A549 (cell line): ENCODE data around the gene CTNND2. TPM values are rescaled to one million over a fixed set of nuclear protein-coding genes. Genes with fewer than 3 reads are reported as not detected.

ENCODE experiments used
- ATAC-seq, 2 experiments: fragments of 200-7000 bp in 1 of 2; fragments of >200 bp in 1 of 2; cut with Nextera tagmentation in 1 of 2; cut with Tn5 transposase in 1 of 2; 3 replicates each; pipeline versions ENCODE4 v1.8.0 to v1.9.1; 2018 to 2020; ENCODE audit warnings: mild to moderate bottlenecking in 1 of 2, moderate library complexity in 1 of 2
- CTCF ChIA-PET: fragments of 300-600 bp; sonication (Branson Sonifier 250); formaldehyde crosslinking; extraction: SDS; loops from one replicate; lab custom pipeline; 2021; ENCODE audit warnings: antibody characterized with exemption, inconsistent platforms; lab: Yijun Ruan, JAX
- POLR2A ChIA-PET: fragments of 350-600 bp; formaldehyde crosslinking; extraction: SDS; loops from one replicate; lab custom pipeline; 2021; ENCODE audit warnings: antibody characterized with exemption, inconsistent platforms; lab: Yijun Ruan, JAX
- DNase-seq, 2 experiments: peaks; one replicate each; pipeline versions ENCODE4 v3.0.0 to v3.0.0-alpha.2; 2011 to 2016; ENCODE audit warnings: low read depth in 1 of 2, low spot score in 1 of 2
- FAIRE-seq: peaks from 2 replicates; lab custom pipeline; 2011; peaks lifted over from hg19 to GRCh38; lab: Jason Lieb, UNC
- H3K27ac ChIP-seq, 2 experiments: fragments of >200 bp; sonication (Bioruptor Twin); formaldehyde crosslinking; 3 replicates each; pipeline ENCODE4 v1.5.1; 2016 to 2017
- H3K4me1 ChIP-seq: fragments of >200 bp; sonication (Bioruptor Twin); formaldehyde crosslinking; 3 replicates; pipeline ENCODE4 v1.6.1; 2016
- H3K4me2 ChIP-seq: fragments of >200 bp; sonication (Bioruptor Twin); formaldehyde crosslinking; 3 replicates; pipeline ENCODE4 v1.6.1; 2016
- H3K4me3 ChIP-seq: fragments of >200 bp; sonication (Bioruptor Twin); formaldehyde crosslinking; 3 replicates; pipeline ENCODE4 v1.5.1; 2016
- H3K9me3 ChIP-seq: fragments of >200 bp; sonication (Bioruptor Twin); formaldehyde crosslinking; 3 replicates; pipeline ENCODE4 v1.6.1; 2016
- ATOH8 ChIP-seq: fragments of 250-450 bp; sonication (Bioruptor Pico); IDR thresholded peaks from 2 replicates; pipeline ENCODE4 v1.5.0; 2020; ENCODE audit warnings: low read depth, mild to moderate bottlenecking, moderate library complexity
- CBX2 ChIP-seq: fragments of 200-600 bp; sonication (generic); IDR thresholded peaks from 2 replicates; pipeline ENCODE4 v1.6.1; 2016; ENCODE audit warnings: low read depth, mild to moderate bottlenecking, borderline replicate concordance
- CBX8 ChIP-seq: fragments of 200-600 bp; sonication (generic); IDR thresholded peaks from 2 replicates; pipeline ENCODE4 v1.6.1; 2016
- CHD2 ChIP-seq: fragments of 150-350 bp; IDR thresholded peaks from 2 replicates; pipeline ENCODE4 v1.6.1; 2014; ENCODE audit warnings: low read length; ENCODE audit not compliant: partially characterized antibody
- CHD4 ChIP-seq: fragments of 200-600 bp; sonication (generic); IDR thresholded peaks from 2 replicates; pipeline ENCODE4 v1.6.1; 2016; ENCODE audit warnings: antibody characterized with exemption, mild to moderate bottlenecking, borderline replicate concordance
- CTCF ChIP-seq: fragments of >200 bp; sonication (Bioruptor Twin); formaldehyde crosslinking; IDR thresholded peaks from 3 replicates; pipeline ENCODE4 v1.5.1; 2016
- EHMT2 ChIP-seq: fragments of 200-600 bp; sonication (generic); IDR thresholded peaks from 2 replicates; pipeline ENCODE4 v1.6.1; 2016; ENCODE audit warnings: antibody characterized with exemption, low read depth, mild to moderate bottlenecking, moderate library complexity
- ELK1 ChIP-seq: fragments of 150-350 bp; IDR thresholded peaks from 2 replicates; pipeline ENCODE4 v1.6.1; 2014; ENCODE audit warnings: low read depth, mild to moderate bottlenecking, low read length
- EP300 ChIP-seq, 2 experiments: fragments of >200 bp; sonication (Bioruptor Twin); formaldehyde crosslinking; IDR thresholded peaks; 2 replicates in 1 of 2; 3 replicates in 1 of 2; pipeline ENCODE4 v1.6.1; 2016 to 2017
- FOSB ChIP-seq: fragments of 250-450 bp; sonication (Bioruptor Pico); IDR thresholded peaks from 2 replicates; pipeline ENCODE4 v1.5.0; 2020; ENCODE audit warnings: mild to moderate bottlenecking, moderate library complexity
- FOSL2 ChIP-seq, 2 experiments: fragments of 450-650 bp in 1 of 2; fragments of >200 bp in 1 of 2; sonication (Bioruptor Twin) in 1 of 2; formaldehyde crosslinking; IDR thresholded peaks; 2 replicates each; pipeline versions ENCODE4 v1.5.0 to v1.6.1; 2016 to 2020; ENCODE audit warnings: mild to moderate bottlenecking in 1 of 2, moderate library complexity in 1 of 2
- FOXS1 ChIP-seq: fragments of 250-450 bp; sonication (Bioruptor Pico); IDR thresholded peaks from 2 replicates; pipeline ENCODE4 v1.5.0; 2020; ENCODE audit warnings: mild to moderate bottlenecking, moderate library complexity
- HOXA7 ChIP-seq: fragments of 250-450 bp; sonication (Bioruptor Pico); IDR thresholded peaks from 2 replicates; pipeline ENCODE4 v1.5.0; 2020; ENCODE audit warnings: mild to moderate bottlenecking, moderate library complexity
- HOXB5 ChIP-seq: fragments of 250-450 bp; sonication (Bioruptor Pico); IDR thresholded peaks from 2 replicates; pipeline ENCODE4 v1.5.0; 2020; ENCODE audit warnings: mild to moderate bottlenecking, moderate library complexity
- JUN ChIP-seq, 2 experiments: fragments of >200 bp; sonication (Bioruptor Twin); formaldehyde crosslinking; IDR thresholded peaks; 2 replicates in 1 of 2; 3 replicates in 1 of 2; pipeline ENCODE4 v1.6.1; 2016 to 2017
- MAX ChIP-seq: IDR thresholded peaks from 2 replicates; pipeline ENCODE4 v1.6.1; 2012
- NPAS2 ChIP-seq: fragments of 250-450 bp; sonication (Bioruptor Pico); IDR thresholded peaks from 2 replicates; pipeline ENCODE4 v1.8.0; 2022; ENCODE audit warnings: mild to moderate bottlenecking, moderate library complexity, borderline replicate concordance
- NR3C1 ChIP-seq: fragments of >200 bp; sonication (Bioruptor Twin); formaldehyde crosslinking; IDR thresholded peaks from 3 replicates; pipeline ENCODE4 v1.6.1; 2017
- POLR2AphosphoS2 ChIP-seq: conservative IDR thresholded peaks from 2 replicates; pipeline ENCODE4 v1.6.1; 2012; ENCODE audit warnings: low read length, improper control_type of control experiment, inconsistent platforms
- RARB ChIP-seq: fragments of 250-450 bp; sonication (Bioruptor Pico); IDR thresholded peaks from 2 replicates; pipeline ENCODE4 v1.8.0; 2021; ENCODE audit warnings: mild to moderate bottlenecking, moderate library complexity
- RCOR1 ChIP-seq: fragments of 150-350 bp; IDR thresholded peaks from 2 replicates; pipeline ENCODE4 v1.6.1; 2014; ENCODE audit warnings: antibody characterized with exemption, low read length, low read depth
- RFX5 ChIP-seq: fragments of 450-650 bp; IDR thresholded peaks from 2 replicates; pipeline ENCODE4 v1.7.1; 2014; ENCODE audit warnings: antibody characterized with exemption, mild to moderate bottlenecking, moderate library complexity
- RNF2 ChIP-seq: fragments of 200-600 bp; sonication (generic); IDR thresholded peaks from 2 replicates; pipeline ENCODE4 v1.6.1; 2016; ENCODE audit warnings: low read depth, mild to moderate bottlenecking, antibody characterized with exemption, moderate library complexity, borderline replicate concordance
- SREBF2 ChIP-seq: fragments of 450-650 bp; IDR thresholded peaks from 2 replicates; pipeline ENCODE4 v1.6.1; 2014; ENCODE audit warnings: mild to moderate bottlenecking, moderate library complexity
- TFCP2L1 ChIP-seq: fragments of 250-450 bp; sonication (Bioruptor Pico); IDR thresholded peaks from 2 replicates; pipeline ENCODE4 v1.5.0; 2021; ENCODE audit warnings: mild to moderate bottlenecking
- TP53 ChIP-seq: fragments of 250-450 bp; sonication (Bioruptor Pico); IDR thresholded peaks from 2 replicates; pipeline ENCODE4 v1.5.0; 2021; ENCODE audit warnings: mild to moderate bottlenecking, moderate library complexity
- ZC3H11A ChIP-seq: fragments of 450-650 bp; IDR thresholded peaks from 2 replicates; pipeline ENCODE4 v1.6.1; 2014; ENCODE audit warnings: antibody characterized with exemption, mild to moderate bottlenecking
- ZSCAN20 ChIP-seq: fragments of 250-450 bp; sonication (Bioruptor Pico); IDR thresholded peaks from 2 replicates; pipeline ENCODE4 v1.8.0; 2022; ENCODE audit warnings: mild to moderate bottlenecking, moderate library complexity
- WGBS: methylation state at CpG from one replicate; pipeline ENCODE4 v1.1.6; 2017; ENCODE audit errors: missing lambda C conversion rate; 5-methylcytosine and 5-hydroxymethylcytosine counted together
- polyA plus RNA-seq, 4 experiments: library from polyadenylated mRNA; depleted of rRNA in 3 of 4; stranded (reverse); fragments of >200 nt; fragmentation: RNase III in 1 of 4; extraction: RNeasy Plus Mini Kit Qiagen cat#74134 plus additional on column Dnase treatment in 1 of 4; gene quantifications; 2 replicates in 3 of 4; 3 replicates in 1 of 4; pipeline ENCODE4 v1.2.3, GENCODE V29; 2011 to 2017

CTNND2 gene
- polyA plus RNA-seq, 2 of the 4 experiments (the other 2 are of a cell fraction): not detected

- H3K4me1 ChIP-seq: no peaks in the 10 kb centered on the region
- FAIRE-seq (no peak), ATAC-seq (no peak), DNase-seq (no peak)
- ChIA-PET POLR2A (no interaction called here), CTCF (no interaction called here)
- WGBS: 21% methylated on average over 5 of the region's 5 CpGs
- H3K9me3 ChIP-seq: no peaks in the 10 kb centered on the region
- no peak overlapping the region for H3K4me3 ChIP-seq
- no peak overlapping the region for H3K27ac ChIP-seq
- TF ChIP-seq POLR2AphosphoS2 (no peak), ZSCAN20 (no peak), SREBF2 (no peak), EP300 (IDR thresholded peaks at IDR 0.05) (no peak), ELK1 (no peak), TFCP2L1 (no peak), RFX5 (no peak), EHMT2 (no peak), FOSB (CRISPR knock-in tag) (no peak)
- no peak overlapping the region for H3K4me2 ChIP-seq
Observed at GRCh38 chr5:11234501-11234911, 669.7 kb downstream of the CTNND2 start.

- TF ChIP-seq CTCF (no peak), RARB (CRISPR knock-in tag) (no peak), ATOH8 (CRISPR knock-in tag) (no peak), NPAS2 (CRISPR knock-in tag) (no peak), CBX2 (no peak), EP300 (IDR thresholded peaks at IDR 0.05) (no peak)
- Histone ChIP-seq H3K4me1 (no peaks in the 10 kb centered on the region), H3K9me3 (no peaks in the 10 kb centered on the region), H3K4me2 (no peak overlapping the region), H3K27ac (no peak overlapping the region), H3K4me3 (no peak overlapping the region)
- ChIA-PET POLR2A (no interaction called here), CTCF (no interaction called here)
- ATAC-seq (no peak), FAIRE-seq (no peak), DNase-seq (no peak)
- WGBS: 3% methylated on average over 3 of the region's 3 CpGs
Observed at GRCh38 chr5:11230890-11231289, 673.4 kb downstream of the CTNND2 start.

GRCh38 chr5:11227064-11227463 is 677.2 kb downstream of the CTNND2 start:
- ChIA-PET POLR2A (no interaction called here), CTCF (no interaction called here)
- TF ChIP-seq ATOH8 (CRISPR knock-in tag) (no peak), CBX8 (no peak), RFX5 (no peak), CHD4 (no peak), RCOR1 (no peak), MAX (no peak), FOSL2 (IDR thresholded peaks at IDR 0.05) (no peak), FOSL2 (CRISPR knock-in tag; IDR thresholded peaks at IDR 0.05) (no peak), RNF2 (no peak), RARB (CRISPR knock-in tag) (no peak), CHD2 (no peak), NR3C1 (no peak), FOXS1 (CRISPR knock-in tag) (no peak), HOXA7 (no peak), TP53 (no peak), JUN (IDR thresholded peaks at IDR 0.05) (no peak), POLR2AphosphoS2 (no peak), ZC3H11A (no peak), FOSB (CRISPR knock-in tag) (no peak), HOXB5 (no peak)
- FAIRE-seq: no peak
- no peak overlapping the region for H3K4me2 ChIP-seq
- no peak for DNase-seq
- H3K27ac ChIP-seq: no peak overlapping the region
- 1% methylated on average over 3 of the region's 3 CpGs for WGBS
- no peaks in the 10 kb centered on the region for H3K4me1 ChIP-seq
- no peak for ATAC-seq
- no peak overlapping the region for H3K4me3 ChIP-seq
- no peaks in the 10 kb centered on the region for H3K9me3 ChIP-seq
